Hematopoietic multipotent progenitor cell treated with erythropoietin and hydrocortisone succinate and interleukin-3 and kit ligand, for 6 days (in vitro differentiated cells): ENCODE results near the gene MALL.
"Not testable (repeated sequence)": the region's sequence is repeated elsewhere in the genome, so short reads cannot be mapped to it uniquely, and the experiment has no call there.

ENCODE experiments used
- DNase-seq: peaks from one replicate; pipeline ENCODE4 v3.0.0-alpha.2; 2015

Gene MALL

DNA sequence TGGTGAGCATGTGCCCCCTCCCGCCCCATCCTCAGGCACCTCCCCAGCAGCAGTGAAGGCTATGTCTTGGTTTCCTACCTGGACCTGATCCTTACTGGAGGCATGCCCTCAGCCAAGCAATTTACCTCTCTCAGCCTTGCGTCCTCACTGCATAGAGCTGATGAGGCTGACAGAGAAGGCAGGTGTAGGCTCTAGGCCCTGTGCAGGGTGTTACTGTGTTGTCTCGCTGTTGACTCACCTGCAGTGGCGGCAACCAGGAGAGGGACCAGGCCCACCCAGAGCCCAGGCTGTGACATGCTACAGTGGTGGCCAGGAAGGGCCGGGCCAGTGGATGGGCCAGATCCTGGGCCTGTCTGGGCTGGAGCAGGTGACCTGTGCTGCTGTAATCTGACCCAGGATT, 65.9 kb downstream of the MALL start:
- not testable (repeated sequence) for DNase-seq

DNA sequence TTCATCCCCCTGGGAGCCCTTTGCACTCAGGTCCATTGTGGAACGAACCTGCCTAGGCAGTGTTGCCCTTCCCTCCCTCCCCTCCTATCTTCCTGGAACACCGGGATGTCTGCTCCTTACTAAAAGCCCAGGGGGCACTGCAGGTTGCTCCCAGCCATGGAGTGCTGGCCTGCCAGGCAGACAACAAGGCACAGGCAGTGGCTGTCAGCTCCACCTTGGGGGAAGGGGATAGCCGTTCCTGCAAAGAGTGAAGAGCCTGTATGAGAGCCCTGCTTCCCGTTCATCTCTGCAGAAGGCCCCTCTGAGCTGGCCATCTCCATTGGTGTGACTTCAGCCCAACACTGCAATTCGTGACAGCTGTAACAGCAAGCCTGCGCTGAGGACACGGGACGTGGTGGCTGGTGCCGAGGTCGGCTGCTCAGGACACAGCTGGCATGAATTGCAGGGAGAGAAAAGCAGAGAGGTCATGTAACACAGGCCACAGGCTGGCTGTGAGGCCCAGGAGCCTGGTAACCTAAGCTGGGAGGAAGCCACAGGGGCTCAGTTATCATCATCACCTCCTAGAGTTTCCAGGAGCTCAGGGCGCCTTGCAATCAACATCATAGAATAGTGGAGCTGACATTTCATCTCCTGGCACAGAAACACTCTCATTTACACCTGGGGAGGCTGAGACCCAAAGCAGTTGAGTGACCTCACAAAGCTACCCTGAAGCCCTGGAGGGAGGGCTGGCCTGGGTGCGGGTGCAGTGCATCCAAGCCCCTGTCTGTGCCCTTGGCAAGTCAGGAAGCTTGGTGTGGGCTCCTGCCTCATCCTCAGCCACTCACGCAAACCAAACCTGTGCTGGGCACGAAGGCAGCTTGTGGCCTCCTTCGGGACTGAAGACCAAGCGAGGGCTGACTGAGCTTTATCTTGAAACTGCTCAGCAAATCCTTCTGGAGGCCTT, 67.1 kb downstream of the MALL start:
- not testable (repeated sequence) for DNase-seq

DNA sequence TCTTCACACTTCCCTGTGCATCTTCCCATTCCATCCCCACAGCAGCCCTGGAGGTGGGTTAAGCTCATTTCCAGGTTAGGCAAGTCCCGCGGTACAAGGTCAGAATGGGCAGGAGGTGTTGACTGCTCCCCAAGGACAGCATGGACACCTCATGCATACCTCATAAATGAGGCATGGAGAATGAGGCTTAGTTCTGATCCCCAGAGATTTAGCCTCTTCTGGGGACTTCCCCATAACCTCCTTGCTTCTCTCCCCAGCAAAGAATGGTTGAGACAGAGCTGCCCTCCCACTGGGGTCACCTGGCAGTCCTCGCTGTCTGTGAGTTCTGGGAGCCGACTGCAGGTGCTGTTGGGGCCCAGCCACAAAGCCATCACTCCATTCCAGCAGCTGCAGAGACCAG, 68.4 kb downstream of the MALL start:
- DNase-seq, result not testable (repeated sequence)

DNA sequence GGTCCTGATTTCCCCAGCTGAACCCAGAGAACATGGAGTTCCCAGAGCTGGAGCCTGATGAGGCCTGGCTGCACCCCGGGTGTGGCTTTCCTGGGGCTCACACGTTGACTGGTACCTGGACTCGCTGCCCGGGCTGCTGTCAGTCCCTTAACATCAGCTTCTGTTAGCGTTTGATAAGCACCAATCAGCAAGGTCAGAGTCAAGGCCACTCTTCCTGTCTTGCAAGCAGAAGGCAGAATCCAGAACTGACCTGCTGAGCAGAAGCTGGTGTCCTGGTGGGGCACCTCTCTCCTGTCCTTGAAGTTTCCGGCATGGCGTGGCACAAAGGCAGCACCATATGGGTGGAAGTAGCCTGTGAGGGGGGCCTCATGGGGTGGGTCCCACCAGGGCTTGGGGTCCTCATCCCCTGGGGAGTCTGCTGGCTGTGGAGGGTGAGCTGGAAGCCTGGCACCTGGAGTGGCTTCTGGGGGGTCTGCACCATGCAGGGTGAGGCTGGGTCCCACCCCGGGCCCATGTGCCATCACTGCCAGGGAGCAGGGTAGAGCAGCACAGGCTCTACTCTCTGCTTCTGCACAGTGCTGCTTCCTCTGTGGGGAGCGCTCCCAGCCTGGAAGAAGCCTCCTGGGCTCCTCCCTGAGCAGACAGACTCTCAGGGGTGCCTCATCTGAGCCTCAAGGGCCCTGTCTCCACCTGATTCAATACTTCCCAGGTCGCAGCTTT, 73.5 kb downstream of the MALL start:
- DNase-seq, result not testable (repeated sequence)

DNA sequence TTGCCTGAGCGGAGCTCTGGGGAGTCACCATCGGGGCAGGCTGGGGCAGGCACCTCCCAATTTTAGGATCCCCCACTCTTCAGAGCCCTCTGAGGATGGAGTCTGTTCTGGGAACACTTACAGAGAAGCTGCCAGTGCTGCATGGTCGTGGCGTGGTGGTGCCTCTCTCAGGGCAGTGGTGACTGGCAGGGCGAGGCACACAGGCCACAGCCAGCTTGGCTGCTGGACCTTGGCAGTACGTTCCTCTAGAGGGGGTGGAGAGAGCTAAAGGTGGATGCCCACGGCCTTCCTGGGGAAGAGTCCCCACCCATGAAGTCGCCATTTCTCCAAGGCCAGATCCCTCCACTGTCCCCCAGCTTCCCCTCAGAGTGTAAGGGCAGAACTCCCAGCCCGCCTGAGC, 78.3 kb downstream of the MALL start:
- DNase-seq, result not testable (repeated sequence)

DNA sequence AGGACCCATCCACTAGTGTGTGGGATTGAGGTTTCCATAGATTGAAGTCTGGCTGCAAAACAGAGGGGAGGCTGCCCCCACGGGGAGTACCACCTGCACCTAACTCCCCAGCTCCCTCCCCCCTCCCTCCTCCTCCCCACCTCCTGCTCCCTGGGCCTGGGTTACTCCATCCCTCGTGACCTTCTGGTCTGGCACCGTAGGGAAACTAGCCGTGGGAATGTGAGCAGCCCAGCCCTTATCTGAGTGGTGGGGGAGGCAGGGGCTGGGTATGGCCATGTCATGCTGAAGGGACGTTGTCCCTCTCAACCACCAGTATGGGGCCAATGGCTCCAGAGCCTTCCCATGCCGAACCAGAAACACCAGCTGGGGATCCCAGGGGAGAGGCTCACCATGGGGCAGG, 80.2 kb downstream of the MALL start:
- DNase-seq, result not testable (repeated sequence)

DNA sequence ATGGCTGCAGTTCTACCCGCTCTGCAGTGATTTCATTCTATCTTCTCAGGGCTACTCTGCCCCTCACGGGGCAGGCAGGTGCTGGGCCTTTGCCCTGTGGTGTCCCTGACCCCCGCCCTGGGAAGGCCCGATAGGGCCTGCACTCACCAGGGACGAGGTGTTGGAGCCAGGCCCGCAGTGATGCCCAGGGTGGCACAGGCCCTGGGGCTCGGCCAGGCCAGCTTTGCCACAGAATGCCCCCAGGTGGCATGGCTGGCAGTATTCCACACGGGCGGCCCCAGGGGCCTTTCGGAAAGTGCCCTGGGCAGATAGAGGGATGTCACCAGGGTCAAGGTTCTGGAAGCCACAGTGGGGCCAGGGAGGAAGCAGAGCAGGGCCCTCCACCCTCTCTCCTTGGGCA, 80.7 kb downstream of the MALL start:
- DNase-seq, result not testable (repeated sequence)
